ENCODE results near the gene MBD3L3. TPM values are rescaled to one million over a fixed set of nuclear protein-coding genes. Genes with fewer than 3 reads are reported as not detected.
"Not testable (repeated sequence)": the region's sequence is repeated elsewhere in the genome, so short reads cannot be mapped to it uniquely, and the experiment has no call there.

The MBD3L3 gene
- total RNA-seq: not detected in 2 replicates

DNA sequence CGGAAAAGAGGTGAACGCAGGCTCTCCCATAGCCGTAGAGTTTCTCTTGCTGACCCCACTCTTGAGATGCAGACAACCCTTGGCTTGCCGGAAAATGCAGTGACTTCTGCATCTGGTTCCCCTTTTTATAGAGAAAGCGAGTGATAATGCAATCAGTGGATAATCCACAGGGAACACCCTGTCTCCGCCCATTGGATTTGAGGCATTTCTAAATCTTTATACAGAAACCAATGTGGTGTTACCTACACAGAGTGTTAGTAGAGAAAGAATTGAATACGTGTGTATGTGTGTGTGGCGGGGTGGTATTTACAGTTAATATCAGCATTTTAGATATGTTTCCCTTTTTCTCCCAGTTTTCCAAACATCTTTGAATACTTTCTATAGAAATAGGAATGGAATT is at the start of gene MBD3L3:
TSS of gene MBD3L3 (minus strand) at position 101 of the 400 bp plus-strand sequence. CDS start at position 30, 71 bp downstream.
- H3K27ac Mint-ChIP-seq; H3K36me3 Mint-ChIP-seq (ENCODE audit: low read depth); H3K27me3 Mint-ChIP-seq (ENCODE audit: low read depth); H3K4me1 Mint-ChIP-seq (ENCODE audit: low read depth); intact Hi-C loops (cut with micrococcal nuclease); H3K9me3 Mint-ChIP-seq; DNase-seq (ENCODE audit: low spot score); H3K4me3 Mint-ChIP-seq (ENCODE audit: low read depth): not testable (repeated sequence)

DNA sequence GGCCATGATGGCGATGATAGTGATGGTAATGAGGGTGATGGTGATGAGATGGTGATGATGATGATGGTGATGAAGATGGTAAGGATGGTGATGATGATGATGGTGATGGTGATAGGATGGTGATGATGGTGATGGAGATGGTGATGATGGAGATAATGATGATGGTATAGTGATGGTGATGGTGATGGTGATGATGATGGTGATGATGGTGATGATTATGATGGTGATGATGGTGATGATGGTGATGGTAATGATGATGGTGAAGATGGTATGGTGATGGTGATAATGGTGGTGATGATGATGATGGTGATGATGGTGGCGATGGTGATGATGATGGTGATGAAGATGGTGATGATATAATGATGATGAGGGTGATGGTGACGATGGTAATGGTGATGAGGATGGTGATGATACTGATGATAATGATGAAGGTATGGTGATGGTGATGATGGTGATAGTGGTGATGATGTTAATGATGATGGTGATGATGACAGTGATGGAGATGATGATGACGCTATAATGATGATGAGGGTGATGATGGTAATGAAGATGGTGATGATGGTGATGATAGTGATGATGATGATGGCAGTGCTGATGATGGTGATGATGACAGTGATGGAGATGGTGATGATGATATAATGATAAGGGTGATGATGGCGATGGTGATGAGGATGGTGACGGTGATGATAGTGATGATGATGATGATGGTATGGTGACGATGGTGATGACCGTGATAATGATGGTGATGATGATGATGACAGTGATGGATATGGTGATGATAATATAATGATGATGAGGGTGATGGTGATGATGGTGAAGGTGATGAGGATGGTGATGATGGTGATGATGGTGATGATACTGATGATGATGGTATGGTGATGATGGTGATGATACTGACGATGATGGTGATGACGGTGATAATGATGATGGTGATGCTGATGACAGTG is 48.5 kb upstream of the MBD3L3 start:
- Mint-ChIP-seq H3K27ac (no peak overlapping the region), H3K4me1 (ENCODE audit: low read depth) (peaks cover 4% of the 10 kb centered on the region), H3K27me3 (ENCODE audit: low read depth) (no peaks in the 10 kb centered on the region), H3K9me3 (no peaks in the 10 kb centered on the region), H3K4me3 (ENCODE audit: low read depth) (no peak overlapping the region), H3K36me3 (ENCODE audit: low read depth) (no peaks in the 10 kb centered on the region)
- intact Hi-C loops (cut with micrococcal nuclease): no loop called here
- no peak for DNase-seq (ENCODE audit: low spot score)

DNA sequence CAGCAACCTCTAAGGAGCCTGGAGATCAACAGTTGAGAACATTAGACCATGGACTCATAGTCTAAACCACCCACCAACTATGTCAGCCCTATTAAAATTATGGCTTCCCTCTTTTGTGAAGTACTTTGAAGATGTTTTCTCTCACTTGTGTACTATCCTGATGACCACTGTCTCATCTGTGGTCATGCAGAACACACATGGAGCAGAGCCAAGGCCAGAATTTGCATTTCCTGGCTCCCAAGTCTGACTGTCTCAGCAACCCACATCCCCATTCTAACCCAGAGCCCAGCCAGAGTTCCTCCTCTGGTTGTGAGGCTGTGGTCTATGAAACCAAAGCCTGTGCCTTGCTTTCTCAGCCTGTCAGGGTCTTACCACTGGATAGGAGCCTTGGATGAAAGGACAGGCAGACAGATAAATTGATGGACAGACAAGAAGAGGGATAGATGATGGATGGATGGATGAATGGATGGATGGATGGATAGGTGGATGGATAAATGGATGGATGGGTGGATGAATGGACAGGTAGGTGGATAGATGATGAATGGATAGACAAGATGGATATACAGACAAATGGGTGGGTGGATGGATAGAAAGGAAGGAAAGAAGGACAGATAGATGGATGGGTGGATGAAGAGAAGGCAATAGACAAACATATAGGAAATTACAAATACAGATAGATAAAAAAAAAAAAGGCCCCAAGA is 46.4 kb upstream of the MBD3L3 start:
- Mint-ChIP-seq H3K4me1 (ENCODE audit: low read depth) (peaks cover 10% of the 10 kb centered on the region), H3K27ac (no peak overlapping the region), H3K36me3 (ENCODE audit: low read depth) (no peaks in the 10 kb centered on the region), H3K4me3 (ENCODE audit: low read depth) (no peak overlapping the region), H3K27me3 (ENCODE audit: low read depth) (peaks cover 10% of the 10 kb centered on the region), H3K9me3 (no peaks in the 10 kb centered on the region)
- DNase-seq (ENCODE audit: low spot score): no peak
- intact Hi-C loops (cut with micrococcal nuclease): no loop called here

DNA sequence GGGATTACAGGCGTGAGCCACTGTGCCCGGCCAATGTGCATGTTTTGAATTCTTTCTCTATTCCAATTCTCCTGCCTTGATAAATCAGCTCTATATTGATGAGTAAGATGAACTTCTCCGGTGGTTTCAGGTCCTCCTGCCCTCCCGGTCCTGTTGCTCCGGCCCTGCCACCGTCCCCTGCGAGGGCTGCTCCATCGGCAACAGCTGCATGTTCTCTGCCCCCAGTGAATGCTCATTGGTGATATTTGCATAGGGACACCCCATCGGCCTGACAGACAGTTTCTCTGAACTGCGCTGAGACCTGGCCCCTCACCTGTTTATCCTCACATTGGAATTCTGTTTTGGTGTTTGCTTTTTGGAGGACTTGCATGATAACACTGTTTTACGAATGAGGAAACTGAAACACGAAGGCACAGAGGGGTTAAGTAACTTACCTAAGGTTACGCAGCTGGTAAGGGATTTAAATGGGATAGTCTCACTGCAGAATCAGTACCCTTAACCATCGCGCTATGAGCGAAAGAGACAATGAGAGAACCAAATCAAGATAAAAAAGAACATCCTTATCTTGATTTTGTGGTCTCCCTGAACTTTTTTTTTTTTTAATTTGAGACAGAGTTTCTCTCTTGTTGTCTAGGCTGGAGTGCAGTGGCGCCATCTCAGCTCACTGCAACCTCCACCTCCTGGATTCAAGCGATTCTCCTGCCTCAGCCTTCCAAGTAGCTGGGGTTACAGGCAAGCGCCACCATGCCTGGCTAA is 43.2 kb upstream of the MBD3L3 start:
- peak overlapping the region; percentile 7 for H3K4me3 Mint-ChIP-seq (ENCODE audit: low read depth)
- intact Hi-C loops (cut with micrococcal nuclease): loop anchor here (1.0 kb wide), 1 partner anchor 240 kb away; no protein-coding TSS in a partner anchor
- peaks cover 19% of the 10 kb centered on the region for H3K4me1 Mint-ChIP-seq (ENCODE audit: low read depth)
- no peak for DNase-seq (ENCODE audit: low spot score)
- H3K9me3 Mint-ChIP-seq: peaks cover 16% of the 10 kb centered on the region
- H3K27ac Mint-ChIP-seq: no peak overlapping the region
- H3K36me3 Mint-ChIP-seq (ENCODE audit: low read depth): peaks cover 7% of the 10 kb centered on the region
- H3K27me3 Mint-ChIP-seq (ENCODE audit: low read depth): peaks cover 10% of the 10 kb centered on the region

DNA sequence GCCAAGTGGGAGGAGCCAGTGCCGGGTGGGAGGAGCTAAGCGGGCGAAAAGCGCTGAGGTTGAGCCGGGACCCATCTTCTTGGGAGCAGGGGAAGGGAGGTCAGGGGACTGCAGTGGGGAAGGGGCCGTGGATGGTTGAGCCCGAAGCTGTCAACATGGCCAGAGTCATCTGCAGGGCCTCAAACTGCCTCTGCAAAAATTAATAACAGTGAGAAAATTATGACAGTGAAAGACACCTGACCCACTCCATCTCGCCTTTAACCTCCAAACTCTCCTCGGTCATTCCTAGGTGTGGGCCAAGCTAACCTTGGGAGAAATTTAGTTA is 41.1 kb upstream of the MBD3L3 start:
- Mint-ChIP-seq H3K27ac (peak overlapping the region; percentile 88), H3K4me1 (ENCODE audit: low read depth) (peaks cover 19% of the 10 kb centered on the region), H3K9me3 (peaks cover 30% of the 10 kb centered on the region), H3K27me3 (ENCODE audit: low read depth) (peaks cover 10% of the 10 kb centered on the region), H3K4me3 (ENCODE audit: low read depth) (peak overlapping the region; percentile 89), H3K36me3 (ENCODE audit: low read depth) (peaks cover 16% of the 10 kb centered on the region)
- intact Hi-C loops (cut with micrococcal nuclease): no loop called here
- no peak for DNase-seq (ENCODE audit: low spot score)

DNA sequence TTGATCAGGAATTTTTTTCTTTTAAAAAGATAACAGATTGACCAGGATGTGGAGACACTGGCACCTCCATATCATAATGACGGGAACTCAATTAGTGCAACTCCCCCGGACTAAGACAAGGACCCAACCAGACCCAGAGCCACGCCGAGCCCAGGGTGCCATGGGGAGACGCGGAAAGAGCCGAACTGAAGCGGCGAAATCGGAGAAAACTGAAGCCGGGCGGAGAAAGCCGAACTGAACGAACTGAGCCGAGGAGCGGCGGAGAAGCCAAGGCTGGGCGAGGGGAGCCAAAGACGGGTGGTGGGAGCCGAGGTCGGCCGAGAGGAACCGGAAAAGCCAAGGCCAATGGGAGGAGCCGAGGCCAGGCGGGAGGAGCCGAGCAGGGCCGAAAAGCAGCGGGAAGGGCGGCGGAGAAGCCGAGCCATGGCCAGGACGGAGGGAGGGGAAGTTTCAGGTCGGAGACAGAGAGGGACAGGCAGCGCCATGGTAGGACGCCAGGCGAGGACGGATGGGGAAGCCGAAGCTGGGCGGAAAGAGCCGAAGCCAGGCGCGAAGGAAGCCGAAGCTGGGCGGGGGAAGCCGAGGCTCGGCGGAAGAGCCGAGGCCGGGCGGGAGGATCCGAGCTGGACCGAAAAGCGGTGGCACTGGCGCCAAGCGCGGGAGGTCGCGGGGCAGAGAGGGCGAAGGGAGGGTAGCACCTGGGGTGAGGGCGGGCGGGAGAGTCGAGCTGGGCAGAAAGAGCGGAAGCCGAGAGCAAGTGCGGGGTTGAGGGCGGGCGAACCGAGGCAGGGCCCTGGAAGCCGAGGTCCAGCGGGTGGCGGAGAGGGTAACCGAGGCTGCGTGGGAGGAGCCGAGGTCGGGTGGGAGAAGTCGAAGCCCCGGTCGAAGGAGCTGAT is 40.5 kb upstream of the MBD3L3 start:
- intact Hi-C loops (cut with micrococcal nuclease): no loop called here
- Mint-ChIP-seq H3K27ac (peak overlapping the region; percentile 88), H3K27me3 (ENCODE audit: low read depth) (peaks cover 10% of the 10 kb centered on the region), H3K36me3 (ENCODE audit: low read depth) (peaks cover 16% of the 10 kb centered on the region), H3K9me3 (peaks cover 32% of the 10 kb centered on the region), H3K4me1 (ENCODE audit: low read depth) (peaks cover 19% of the 10 kb centered on the region), H3K4me3 (ENCODE audit: low read depth) (peak overlapping the region; percentile 89)
- peak; percentile 86 for DNase-seq (ENCODE audit: low spot score)

DNA sequence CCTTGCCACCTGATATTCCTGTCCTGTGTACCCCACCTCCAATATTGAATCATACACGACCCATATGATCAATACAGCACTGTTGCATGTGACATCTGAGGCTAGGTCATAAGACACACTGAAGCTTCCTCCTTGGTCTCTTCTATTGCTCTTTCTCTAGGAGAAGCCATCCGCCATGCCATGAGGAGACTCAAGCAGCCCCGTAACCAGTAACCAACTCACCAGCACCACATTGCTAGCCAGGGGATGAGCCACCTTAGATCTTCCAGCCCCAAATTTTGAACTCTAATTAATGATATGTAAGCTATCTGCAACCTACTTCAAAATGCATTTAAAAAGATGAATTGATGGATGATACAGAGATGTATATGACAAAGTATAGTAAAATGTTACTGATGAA is 39.6 kb upstream of the MBD3L3 start:
- no peak for DNase-seq (ENCODE audit: low spot score)
- Mint-ChIP-seq H3K36me3 (ENCODE audit: low read depth) (peaks cover 19% of the 10 kb centered on the region), H3K27me3 (ENCODE audit: low read depth) (peaks cover 10% of the 10 kb centered on the region), H3K4me3 (ENCODE audit: low read depth) (peak overlapping the region; percentile 89), H3K4me1 (ENCODE audit: low read depth) (peaks cover 19% of the 10 kb centered on the region), H3K9me3 (peaks cover 37% of the 10 kb centered on the region), H3K27ac (peak overlapping the region; percentile 88)
- intact Hi-C loops (cut with micrococcal nuclease): no loop called here

DNA sequence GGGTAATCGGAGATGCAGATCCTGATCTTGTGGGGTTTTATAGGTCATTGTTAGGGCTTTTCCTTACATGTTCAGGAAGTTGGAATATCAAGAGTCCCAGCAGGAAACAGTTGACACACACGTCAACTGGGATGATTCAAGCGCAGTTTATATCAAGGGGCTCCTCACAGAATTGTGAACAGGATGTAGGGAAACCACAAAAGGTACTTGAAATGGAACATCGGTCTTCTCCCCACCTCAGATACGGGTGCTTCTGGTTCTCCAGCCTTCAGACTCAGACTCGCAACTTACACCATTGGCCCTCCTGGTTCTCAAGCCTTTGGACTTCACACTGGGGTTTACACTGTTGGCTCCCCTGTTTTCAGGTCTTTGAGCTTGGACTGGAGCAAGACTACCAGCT is 30.5 kb upstream of the MBD3L3 start:
- Mint-ChIP-seq H3K27ac (no peak overlapping the region), H3K4me3 (ENCODE audit: low read depth) (no peak overlapping the region), H3K36me3 (ENCODE audit: low read depth) (peaks cover 38% of the 10 kb centered on the region), H3K4me1 (ENCODE audit: low read depth) (no peaks in the 10 kb centered on the region), H3K9me3 (peaks cover 72% of the 10 kb centered on the region), H3K27me3 (ENCODE audit: low read depth) (no peaks in the 10 kb centered on the region)
- no peak for DNase-seq (ENCODE audit: low spot score)
- intact Hi-C loops (cut with micrococcal nuclease): no loop called here

DNA sequence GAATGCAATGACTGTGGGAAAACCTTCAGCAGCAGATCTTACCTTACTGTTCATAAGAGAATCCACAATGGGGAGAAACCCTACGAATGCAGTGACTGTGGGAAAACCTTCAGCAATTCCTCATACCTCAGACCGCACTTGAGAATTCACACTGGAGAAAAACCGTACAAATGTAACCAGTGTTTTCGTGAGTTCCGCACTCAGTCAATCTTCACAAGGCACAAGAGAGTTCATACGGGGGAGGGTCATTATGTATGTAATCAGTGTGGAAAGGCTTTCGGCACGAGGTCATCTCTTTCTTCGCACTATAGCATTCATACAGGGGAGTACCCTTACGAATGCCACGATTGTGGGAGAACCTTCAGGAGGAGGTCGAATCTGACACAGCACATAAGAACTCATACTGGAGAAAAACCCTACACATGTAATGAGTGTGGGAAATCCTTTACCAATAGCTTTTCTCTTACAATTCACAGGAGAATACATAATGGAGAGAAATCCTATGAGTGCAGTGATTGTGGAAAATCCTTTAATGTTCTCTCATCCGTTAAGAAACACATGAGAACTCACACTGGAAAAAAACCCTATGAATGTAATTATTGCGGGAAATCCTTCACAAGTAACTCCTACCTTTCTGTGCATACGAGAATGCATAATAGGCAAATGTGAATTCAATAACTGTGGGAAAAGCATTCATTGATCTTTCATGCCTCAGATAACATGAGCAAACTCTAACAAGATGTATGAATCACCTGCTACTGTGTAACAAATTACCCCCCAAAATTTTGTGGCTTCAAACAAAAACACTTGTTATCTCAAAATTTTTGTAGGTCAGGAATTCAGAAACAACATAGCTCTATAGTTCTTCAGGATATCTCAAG is 24.8 kb upstream of the MBD3L3 start:
- Mint-ChIP-seq H3K27me3 (ENCODE audit: low read depth) (no peaks in the 10 kb centered on the region), H3K36me3 (ENCODE audit: low read depth) (peaks cover 80% of the 10 kb centered on the region), H3K9me3 (peaks cover 77% of the 10 kb centered on the region), H3K27ac (no peak overlapping the region), H3K4me1 (ENCODE audit: low read depth) (no peaks in the 10 kb centered on the region), H3K4me3 (ENCODE audit: low read depth) (no peak overlapping the region)
- no peak for DNase-seq (ENCODE audit: low spot score)
- intact Hi-C loops (cut with micrococcal nuclease): no loop called here

DNA sequence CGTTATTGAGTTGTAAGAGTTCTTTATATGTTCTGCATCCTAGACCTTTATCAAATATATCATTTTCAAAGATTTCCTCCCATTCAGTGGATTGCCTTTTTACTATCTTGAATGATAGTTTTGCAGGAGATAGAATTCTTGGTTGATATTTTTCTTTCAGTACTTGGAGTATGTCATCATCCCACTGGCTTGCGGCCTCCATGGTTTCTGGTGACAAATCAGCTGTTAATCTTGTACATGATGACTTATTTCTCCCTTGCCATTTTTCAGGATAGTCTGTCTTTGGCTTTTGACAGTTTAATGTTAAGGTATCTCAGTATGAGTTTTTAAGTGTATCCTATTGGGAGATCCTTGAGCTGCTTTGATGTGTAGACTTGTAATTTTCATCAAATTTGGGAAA is 19.5 kb upstream of the MBD3L3 start:
- no peak overlapping the region for H3K4me3 Mint-ChIP-seq (ENCODE audit: low read depth)
- peaks cover 63% of the 10 kb centered on the region for H3K9me3 Mint-ChIP-seq

DNA sequence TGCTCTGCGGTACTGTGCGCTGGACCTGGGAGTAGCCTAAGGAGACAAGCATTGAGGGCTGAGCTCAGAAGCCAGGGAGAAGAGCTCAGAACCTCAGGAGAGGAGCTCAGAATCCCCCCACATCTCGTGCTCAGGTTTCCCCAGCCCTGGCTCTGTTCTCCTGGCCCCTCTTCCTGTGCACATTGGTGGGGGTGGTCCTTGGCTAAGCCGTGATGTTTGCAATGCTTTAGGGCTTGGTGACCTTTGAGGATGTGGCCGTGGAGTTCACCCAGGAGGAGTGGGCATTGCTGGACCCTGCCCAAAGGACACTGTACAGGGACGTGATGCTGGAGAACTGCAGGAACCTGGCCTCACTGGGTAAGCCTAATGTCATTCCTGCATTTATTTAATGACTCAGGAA is 17.7 kb upstream of the MBD3L3 start:
- intact Hi-C loops (cut with micrococcal nuclease): no loop called here
- H3K27ac Mint-ChIP-seq: no peak overlapping the region
- peaks cover 3% of the 10 kb centered on the region for H3K4me1 Mint-ChIP-seq (ENCODE audit: low read depth)
- peaks cover 54% of the 10 kb centered on the region for H3K9me3 Mint-ChIP-seq
- no peaks in the 10 kb centered on the region for H3K27me3 Mint-ChIP-seq (ENCODE audit: low read depth)
- no peak overlapping the region for H3K4me3 Mint-ChIP-seq (ENCODE audit: low read depth)
- DNase-seq (ENCODE audit: low spot score): no peak
- H3K36me3 Mint-ChIP-seq (ENCODE audit: low read depth): peaks cover 93% of the 10 kb centered on the region

More for the DNA sequence above, 19.5 kb upstream of the MBD3L3 start:
- DNase-seq (ENCODE audit: low spot score): no peak
- Mint-ChIP-seq H3K27ac (no peak overlapping the region), H3K4me1 (ENCODE audit: low read depth) (no peaks in the 10 kb centered on the region), H3K36me3 (ENCODE audit: low read depth) (peaks cover 98% of the 10 kb centered on the region), H3K27me3 (ENCODE audit: low read depth) (no peaks in the 10 kb centered on the region)
- intact Hi-C loops (cut with micrococcal nuclease): no loop called here
